Gastroesophageal sphincter (tissue), 4 donors: ENCODE measurements around the gene CRYGN. TPM values are rescaled to one million over a fixed set of nuclear protein-coding genes. Genes with fewer than 3 reads are reported as not detected.

ENCODE experiments used
- ATAC-seq: fragments of 150-250 bp; one replicate; pipeline ENCODE4 v1.9.1; 2016; ENCODE audit warnings: mild to moderate bottlenecking, moderate library complexity
- H3K27ac ChIP-seq, 4 donors: fragments of 200-600 bp; sonication (generic) in 3 of 4; 1 replicate in 3 of 4; 2 replicates in 1 of 4; pipeline ENCODE4 v1.5.1; 2016 to 2019
- H3K27me3 ChIP-seq: fragments of 200-600 bp; sonication (generic); one replicate; pipeline ENCODE4 v1.5.1; 2019
- H3K36me3 ChIP-seq, 2 donors: fragments of 200-600 bp; sonication (generic); one replicate each; pipeline ENCODE4 v1.5.1; 2019; ENCODE audit warnings: control low read depth in 1 of 2
- H3K4me1 ChIP-seq, 3 donors: fragments of 200-600 bp; sonication (generic); 1 replicate in 2 of 3; 2 replicates in 1 of 3; pipeline ENCODE4 v1.5.1; 2016 to 2019; ENCODE audit warnings: control low read depth in 2 of 3
- H3K4me3 ChIP-seq, 2 donors: fragments of 200-600 bp; sonication (generic); one replicate each; pipeline ENCODE4 v1.5.1; 2019; ENCODE audit warnings: mild to moderate bottlenecking in 1 of 2, moderate library complexity in 1 of 2
- H3K9me3 ChIP-seq, 3 donors: fragments of 200-600 bp; sonication (generic); one replicate each; pipeline ENCODE4 v1.5.1; 2017 to 2019; ENCODE audit warnings: control low read depth in 2 of 3
- CTCF ChIP-seq, 4 experiments: fragments of 200-600 bp in 2 of 4; fragments of 450-650 bp in 2 of 4; sonication (generic) in 1 of 4; IDR thresholded peaks; one replicate each; pipeline ENCODE4 v1.5.1; 2017 to 2019; ENCODE audit warnings: antibody characterized with exemption in 4 of 4, mild to moderate bottlenecking in 2 of 4, moderate library complexity in 2 of 4
- EP300 ChIP-seq: sonication (generic); formaldehyde crosslinking; IDR thresholded peaks from one replicate; pipeline ENCODE4 v1.6.1; 2017; ENCODE audit warnings: antibody characterized with exemption, mild to moderate bottlenecking
- POLR2A ChIP-seq, 2 donors: fragments of 450-650 bp; IDR thresholded peaks; one replicate each; pipeline ENCODE4 v1.6.1; 2017; ENCODE audit warnings: antibody characterized with exemption in 2 of 2, mild to moderate bottlenecking in 2 of 2, moderate library complexity in 1 of 2
- POLR2AphosphoS5 ChIP-seq: sonication (generic); formaldehyde crosslinking; IDR thresholded peaks from one replicate; pipeline ENCODE4 v1.6.1; 2017; ENCODE audit warnings: antibody characterized with exemption
- WGBS, 2 donors: methylation state at CpG; one replicate each; pipeline ENCODE4 v1.1.5; 2018; ENCODE audit warnings: low coverage in 1 of 2; 5-methylcytosine and 5-hydroxymethylcytosine counted together
- total RNA-seq, 4 donors: library from RNA; depleted of rRNA; stranded (reverse); fragments of >200 nt; gene quantifications; one replicate each; pipeline ENCODE4 v1.1.0, GENCODE V29; 2016

Gene CRYGN
- total RNA-seq, 4 donors from 2014 or later = 0.27 to 4.4 TPM; not detected in 2

- no peak overlapping the region for H3K4me3 ChIP-seq
- H3K27me3 ChIP-seq = peaks cover 32% of the 10 kb centered on the region
- no peak for ATAC-seq
- H3K27ac ChIP-seq = no peak overlapping the region
- no peaks in the 10 kb centered on the region for H3K9me3 ChIP-seq
- H3K36me3 ChIP-seq = no peaks in the 10 kb centered on the region
- no peaks in the 10 kb centered on the region for H3K4me1 ChIP-seq
- WGBS, 2 donors = 92 to 100% methylated on average over 1 to 3 of the region's 8 CpGs
- TF ChIP-seq EP300 = no peak
- TF ChIP-seq CTCF (IDR thresholded peaks at IDR 0.05) = no peak
- no peak for TF ChIP-seq POLR2A (IDR thresholded peaks at IDR 0.05)
- TF ChIP-seq POLR2AphosphoS5 = no peak
Measured at GRCh38 chr7:151388007-151388297, 52.0 kb downstream of the CRYGN start.

- Histone ChIP-seq H3K36me3 (no peaks in the 10 kb centered on the region), H3K4me3 (no peak overlapping the region), H3K27me3 (peaks cover 35% of the 10 kb centered on the region), H3K27ac (no peak overlapping the region), H3K4me1 (peaks cover 0 to 2% (median 0%) of the 10 kb centered on the region in 3 donors), H3K9me3 (no peaks in the 10 kb centered on the region)
- 88 to 100% methylated on average over 2 to 9 of the region's 24 CpGs for WGBS, 2 donors
- peak; percentile 3 for ATAC-seq
- TF ChIP-seq POLR2A (IDR thresholded peaks at IDR 0.05) (no peak), CTCF (IDR thresholded peaks at IDR 0.05) (no peak), POLR2AphosphoS5 (no peak), EP300 (no peak)
Measured at GRCh38 chr7:151387161-151388006, 52.6 kb downstream of the CRYGN start.

GRCh38 chr7:151386301-151387160 is 53.4 kb downstream of the CRYGN start:
- 60 to 94% methylated on average over 1 to 3 of the region's 16 CpGs for WGBS, 2 donors
- H3K9me3 ChIP-seq = no peaks in the 10 kb centered on the region
- no peak overlapping the region for H3K4me3 ChIP-seq
- TF ChIP-seq CTCF (IDR thresholded peaks at IDR 0.05) (no peak), POLR2A (IDR thresholded peaks at IDR 0.05) (no peak), POLR2AphosphoS5 (no peak), EP300 (no peak)
- peak; percentile 2 for ATAC-seq
- H3K27ac ChIP-seq = no peak overlapping the region
- H3K36me3 ChIP-seq = no peaks in the 10 kb centered on the region
- H3K4me1 ChIP-seq = peaks cover 0 to 11% (median 5%) of the 10 kb centered on the region in 3 donors
- H3K27me3 ChIP-seq = peaks cover 44% of the 10 kb centered on the region

- peaks cover 52% of the 10 kb centered on the region for H3K27me3 ChIP-seq
- peaks cover 0 to 19% (median 9%) of the 10 kb centered on the region in 3 donors for H3K4me1 ChIP-seq
- no peaks in the 10 kb centered on the region for H3K9me3 ChIP-seq
- no peak overlapping the region for H3K27ac ChIP-seq
- ATAC-seq = no peak
- H3K36me3 ChIP-seq = no peaks in the 10 kb centered on the region
- no peak for TF ChIP-seq POLR2AphosphoS5
- TF ChIP-seq POLR2A (IDR thresholded peaks at IDR 0.05) = no peak
- no peak for TF ChIP-seq EP300
- TF ChIP-seq CTCF (IDR thresholded peaks at IDR 0.05) = no peak
- no peak overlapping the region for H3K4me3 ChIP-seq
- whole genome bisulfite sequencing, 2 donors = 29 to 83% methylated on average over 9 to 16 of the region's 26 CpGs
Measured at GRCh38 chr7:151385626-151386300, 54.2 kb downstream of the CRYGN start.
